Umbilical cord (tissue), 2 donors: ENCODE data around the gene CSF3. TPM values are rescaled to one million over a fixed set of nuclear protein-coding genes. Genes with fewer than 3 reads are reported as not detected.

ENCODE experiments used
- DNase-seq: peaks from one replicate; pipeline ENCODE4 v3.0.0-alpha.2; 2015; ENCODE audit warnings: low spot score
- total RNA-seq: library from RNA; depleted of rRNA; stranded (reverse); fragments of >200 nt; gene quantifications from one replicate; pipeline ENCODE4 v1.2.3, GENCODE V29; 2014; ENCODE audit warnings: low replicate concordance; ENCODE audit not compliant: insufficient read depth

The CSF3 gene
- total RNA-seq, 1 donor from 2014 or later, result 39.5 TPM

GRCh38 chr17:40023590-40024292 lies 8.5 kb downstream of the CSF3 start:
- peak; percentile 50 for DNase-seq

DNA sequence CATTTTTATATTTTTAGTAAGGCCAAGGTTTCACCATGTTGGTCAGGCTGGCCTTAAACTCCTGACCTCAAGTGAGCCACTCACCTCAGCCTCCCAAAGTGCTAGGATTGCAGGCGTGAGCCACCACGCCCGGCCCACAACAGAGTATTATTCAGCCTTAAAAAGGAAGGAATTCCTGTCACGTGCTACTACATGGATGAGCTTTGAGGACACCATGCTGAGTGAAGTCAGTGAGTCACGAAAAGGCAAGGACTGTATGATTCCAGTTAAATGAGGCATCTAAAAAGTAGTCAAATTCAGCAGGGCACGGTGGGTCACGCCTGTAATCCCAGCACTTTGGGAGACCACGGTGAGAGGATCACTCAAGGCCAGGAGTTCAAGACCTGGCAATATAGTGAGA lies 9.7 kb downstream of the CSF3 start:
- no peak for DNase-seq

GRCh38 chr17:40025559-40025958 lies 10.3 kb downstream of the CSF3 start:
- no peak for DNase-seq

GRCh38 chr17:40025991-40026815 lies 11.0 kb downstream of the CSF3 start:
- no peak for DNase-seq

GRCh38 chr17:40026816-40027613 lies 11.8 kb downstream of the CSF3 start:
- peak; percentile 85 for DNase-seq

DNA sequence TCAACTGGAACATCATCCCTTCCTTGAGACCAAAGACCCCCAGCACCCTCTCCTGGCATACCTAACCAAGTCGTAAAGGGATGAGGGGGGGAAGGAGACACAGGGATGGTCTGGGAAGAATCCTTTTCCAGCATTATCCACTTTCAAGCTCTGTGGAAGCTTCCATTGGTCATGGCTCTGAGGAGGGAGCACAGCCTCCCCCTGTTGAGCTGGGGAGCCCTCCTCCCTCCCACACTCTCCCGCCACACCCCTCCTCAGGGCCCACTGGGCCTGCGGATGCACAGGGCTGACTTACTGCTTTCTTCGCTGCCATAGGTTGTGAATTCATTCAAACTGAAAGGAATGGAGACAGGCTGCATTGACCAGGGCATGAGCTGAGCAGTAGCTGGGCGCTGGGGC lies 12.4 kb downstream of the CSF3 start:
- DNase-seq, result no peak

DNA sequence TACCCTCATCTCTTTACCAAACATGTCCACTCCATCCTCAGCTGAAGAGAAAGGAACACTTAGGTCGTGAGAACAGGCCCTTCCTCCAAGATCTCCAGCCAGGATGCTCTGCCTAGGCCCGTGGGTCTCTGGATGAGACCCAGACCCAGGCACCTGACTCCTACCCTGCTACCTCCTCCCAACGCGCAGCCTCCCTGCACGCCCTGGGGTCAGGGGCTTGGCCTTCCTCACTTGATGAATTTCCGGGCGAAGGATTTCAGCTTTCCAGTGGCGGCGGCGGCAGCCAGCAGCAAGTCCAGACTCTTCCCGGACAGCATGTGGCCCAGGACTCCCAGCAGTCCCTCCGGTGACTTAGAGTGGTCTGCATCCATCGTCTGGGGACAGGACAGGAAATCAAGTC lies 13.4 kb downstream of the CSF3 start:
- DNase-seq, result no peak

DNA sequence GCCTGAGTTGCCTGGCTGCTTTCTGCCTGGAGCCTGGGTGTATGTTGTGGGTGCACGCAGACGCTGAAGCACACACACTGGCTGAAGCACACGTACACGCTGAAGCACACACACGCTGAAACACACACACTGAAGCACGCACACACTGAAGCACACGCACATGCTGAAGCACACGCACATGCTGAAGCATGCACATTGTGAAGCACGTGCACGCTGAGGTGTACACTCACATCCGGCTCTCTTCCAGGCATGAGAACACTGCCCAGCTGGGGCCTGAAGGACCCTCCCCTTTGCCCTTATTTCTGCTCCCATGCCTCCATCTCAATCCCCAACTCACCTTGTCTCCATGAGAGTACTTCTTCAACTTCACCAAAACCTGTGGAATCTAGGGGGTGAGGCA lies 16.5 kb downstream of the CSF3 start:
- DNase-seq, result no peak

DNA sequence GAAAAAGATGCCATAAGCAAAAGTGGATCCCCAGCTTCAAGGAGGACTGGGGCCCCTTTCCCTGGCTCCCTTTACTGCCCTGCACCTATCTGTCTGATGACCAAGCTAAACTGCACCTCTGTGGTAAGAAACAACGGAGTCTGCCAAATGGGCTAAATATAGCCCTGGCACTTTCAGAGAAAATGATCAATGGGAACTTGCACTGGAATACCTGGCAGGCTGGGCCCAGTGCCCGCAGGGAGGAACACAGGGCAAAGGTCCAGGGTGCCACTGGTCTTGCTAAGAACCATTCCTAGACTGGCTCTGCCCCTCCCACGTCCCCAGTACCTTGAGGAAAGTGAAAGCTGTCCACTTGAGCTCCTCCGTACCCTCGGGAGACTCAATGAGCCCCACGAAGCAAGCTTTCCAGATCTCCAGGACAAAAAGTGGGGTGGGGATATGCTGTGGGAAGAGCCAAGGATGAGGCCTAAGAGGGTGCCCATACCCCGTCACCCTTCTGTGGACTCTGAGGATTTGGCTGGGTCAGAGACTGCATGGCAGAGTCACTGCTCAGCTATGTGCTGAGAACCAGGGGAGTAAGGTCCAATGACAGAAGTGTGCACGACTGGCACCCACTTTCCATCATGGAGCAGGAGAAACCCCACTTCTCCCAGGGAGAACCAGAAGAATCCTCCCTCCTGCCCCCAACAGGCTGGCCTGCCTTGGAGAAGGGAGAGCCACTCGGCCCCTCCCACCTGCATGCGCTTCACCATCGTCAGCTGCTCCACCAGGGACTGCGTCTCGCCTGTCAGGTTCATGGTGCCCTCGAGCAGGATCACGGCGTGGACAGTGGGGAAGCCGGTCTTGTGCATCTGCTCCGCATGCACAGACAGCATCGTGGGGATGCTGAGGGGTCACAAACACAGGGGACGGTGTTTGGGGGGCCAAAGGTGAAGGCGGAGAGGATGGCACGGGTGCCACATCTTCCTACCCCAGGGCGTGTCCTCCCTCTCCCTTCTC lies 17.4 kb downstream of the CSF3 start:
- DNase-seq, result no peak

DNA sequence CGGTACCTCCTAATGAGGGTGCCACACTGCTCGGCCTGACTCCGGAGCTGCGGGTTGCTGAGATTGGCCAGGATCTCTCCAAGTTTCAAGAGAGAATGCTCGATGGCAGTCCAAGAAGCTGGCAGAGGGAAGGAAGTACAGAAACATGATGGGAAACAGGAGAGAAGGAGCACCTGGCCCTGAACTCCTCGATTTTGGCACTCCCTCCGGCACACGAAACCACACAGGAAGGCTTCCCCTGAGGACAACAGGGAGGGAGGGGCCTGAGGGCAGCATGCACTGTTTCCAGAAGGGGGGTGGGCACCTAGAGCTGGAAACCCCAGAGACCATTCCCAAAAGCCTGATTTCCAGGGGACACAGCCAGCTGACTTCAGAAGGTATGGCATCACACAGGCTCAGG lies 18.1 kb downstream of the CSF3 start:
- no peak for DNase-seq

GRCh38 chr17:40034426-40035161 lies 19.4 kb downstream of the CSF3 start:
- DNase-seq, result no peak

- DNase-seq, result no peak
Observed at GRCh38 chr17:40035162-40035559, 19.9 kb downstream of the CSF3 start.

- DNase-seq, result peak; percentile 66
Observed at GRCh38 chr17:40038882-40039513, 23.8 kb downstream of the CSF3 start.

GRCh38 chr17:40041196-40041595 lies 26.0 kb downstream of the CSF3 start:
- DNase-seq, result no peak

DNA sequence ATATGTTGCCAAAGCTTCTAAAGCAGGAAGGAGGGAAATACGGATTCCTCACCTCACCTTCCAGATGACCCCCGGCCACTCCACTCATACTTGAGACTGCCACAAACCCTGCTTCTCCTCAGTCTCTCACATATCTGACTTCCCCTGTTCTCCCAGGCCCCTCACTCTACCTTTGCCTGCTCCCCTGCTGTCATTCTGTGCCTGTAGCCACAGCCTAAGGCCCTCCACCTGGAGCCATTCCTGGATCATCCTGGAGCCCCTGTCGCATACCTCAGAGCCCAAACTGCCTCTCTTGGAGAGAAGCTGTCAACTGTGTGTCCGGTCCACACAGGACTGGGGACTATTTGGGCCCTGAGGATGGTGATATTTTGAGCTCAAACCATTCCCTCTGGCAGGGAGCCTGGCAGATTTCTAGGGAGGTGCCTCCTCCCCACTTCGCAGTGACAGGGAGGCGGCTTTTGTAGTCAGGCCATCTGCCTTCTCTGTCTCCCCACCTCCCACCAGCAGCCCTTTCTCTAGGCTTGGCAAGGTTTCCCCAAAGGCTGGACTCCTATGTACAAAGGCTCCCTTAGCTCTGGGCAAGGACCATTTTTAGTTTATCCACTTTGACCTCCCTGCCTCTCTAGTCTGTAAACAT lies 41.3 kb downstream of the CSF3 start:
- DNase-seq, result no peak

DNA sequence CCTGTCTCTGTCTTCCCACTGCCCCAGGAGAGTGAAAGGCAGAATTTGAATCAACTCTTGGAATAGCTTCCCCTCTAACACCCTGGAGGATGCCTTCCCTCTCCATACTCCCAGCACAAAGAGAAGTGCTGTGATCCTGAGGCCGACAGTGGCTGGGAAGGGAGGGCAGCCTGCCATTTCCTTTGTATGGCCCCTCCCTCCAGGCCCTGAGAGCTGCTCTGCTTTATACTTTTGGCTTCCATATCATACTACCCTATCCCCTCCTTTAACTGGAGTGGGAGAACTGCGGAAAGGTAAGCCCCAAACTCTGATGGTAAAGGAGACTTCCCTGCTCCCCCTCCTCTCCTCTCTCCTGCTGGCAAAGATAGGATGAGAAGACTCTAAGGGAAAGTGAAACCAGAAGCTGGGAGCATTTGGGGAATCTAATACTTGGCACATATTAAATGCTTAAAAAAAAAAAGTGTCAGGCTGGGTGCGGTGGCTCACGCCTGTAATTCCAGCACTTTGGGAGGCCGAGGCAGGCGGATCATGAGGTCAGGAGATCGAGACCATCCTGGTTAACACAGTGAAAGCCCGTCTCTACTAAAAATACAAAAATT lies 43.0 kb downstream of the CSF3 start:
- DNase-seq, result no peak

- DNase-seq, result no peak
Observed at GRCh38 chr17:40058865-40059264, 43.6 kb downstream of the CSF3 start.

DNA sequence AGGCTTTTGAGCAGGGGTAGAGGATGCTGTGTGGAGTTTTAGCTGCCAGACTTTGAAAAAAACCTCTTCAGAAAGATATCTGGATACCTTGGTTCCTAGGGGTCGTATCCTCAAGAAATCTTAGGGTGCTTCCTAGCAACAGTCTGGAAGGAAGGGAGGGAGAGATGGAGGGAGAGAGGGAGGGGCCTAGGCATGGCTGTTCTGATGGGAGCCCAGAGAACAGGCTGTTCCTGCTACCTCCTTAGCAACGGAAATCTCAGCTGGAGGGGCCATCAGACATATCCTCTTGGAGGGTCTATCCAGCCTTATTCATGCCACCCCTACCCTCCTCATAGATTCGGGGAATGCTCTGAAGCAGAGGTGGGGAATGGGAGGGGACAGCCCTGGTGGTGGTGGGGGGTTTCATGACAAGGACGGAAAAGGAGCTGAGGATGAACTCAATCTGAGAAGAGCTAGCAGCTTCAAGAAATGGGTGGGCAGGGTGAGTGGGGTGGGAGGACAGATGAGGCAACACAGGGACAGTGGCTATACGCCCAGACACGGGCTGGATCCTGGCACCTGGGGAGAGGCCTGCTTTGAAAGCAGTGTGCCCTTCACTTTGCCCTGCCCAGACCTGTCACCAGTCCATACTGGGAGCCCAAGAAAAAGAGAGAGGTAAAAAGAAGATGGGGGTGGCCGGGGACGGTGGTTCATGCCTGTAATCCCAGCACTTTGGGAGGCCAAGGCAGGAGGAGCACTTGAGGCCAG lies 44.7 kb downstream of the CSF3 start:
- no peak for DNase-seq
